NCI-H2196 treated with DMSO at 0.1 percent for 48 hours (cell line): Measurements from ENCODE around the gene FBXL4.

Experiments
- DNase-seq: peaks from one replicate; lab custom pipeline; 2025; ENCODE audit not compliant: unreplicated experiment; lab: John Stamatoyannopoulos, UW

The FBXL4 gene

DNA sequence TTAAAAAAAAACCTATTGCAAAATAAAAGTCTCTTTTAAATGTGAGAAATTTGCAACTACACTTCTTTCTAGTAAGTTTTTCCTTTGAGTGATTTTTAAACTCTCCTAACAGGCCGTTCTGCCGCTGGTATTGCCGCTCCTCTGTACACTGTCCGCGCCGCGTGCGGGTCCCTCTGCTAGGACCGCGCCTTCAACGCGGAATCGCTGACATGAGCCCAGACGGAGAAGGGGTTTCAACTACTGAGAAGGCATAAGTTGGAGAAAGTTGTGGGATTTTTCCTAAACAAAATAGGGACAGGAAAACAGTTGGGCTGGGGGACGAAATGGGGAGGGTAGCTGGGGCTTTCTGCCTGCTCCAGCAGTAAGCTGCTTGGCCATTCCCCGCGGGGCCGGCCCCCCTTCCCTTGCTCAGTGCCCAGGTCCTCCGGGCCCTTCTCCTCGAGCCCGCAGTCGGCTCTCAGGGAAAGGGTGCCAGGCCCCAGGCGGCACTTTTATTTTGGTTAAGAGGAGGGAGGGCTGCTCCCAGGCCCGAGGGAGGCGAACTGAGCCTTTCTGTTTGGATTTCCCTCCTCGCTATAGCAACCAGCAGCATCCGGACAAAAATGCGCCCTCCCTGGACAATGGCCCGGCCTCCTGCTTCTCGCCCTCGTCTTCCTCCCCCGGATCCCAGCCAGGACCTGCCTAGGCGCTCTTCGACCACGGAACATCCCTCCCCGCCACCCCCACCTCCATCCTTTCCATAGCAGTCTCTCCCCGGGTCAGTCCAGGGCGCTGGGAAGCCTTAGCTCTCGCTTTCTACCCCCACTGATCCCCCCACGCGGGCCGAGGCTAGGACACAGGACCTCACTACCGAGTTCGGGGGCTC is 120.2 kb downstream of the FBXL4 start:
- DNase-seq = no peak

DNA sequence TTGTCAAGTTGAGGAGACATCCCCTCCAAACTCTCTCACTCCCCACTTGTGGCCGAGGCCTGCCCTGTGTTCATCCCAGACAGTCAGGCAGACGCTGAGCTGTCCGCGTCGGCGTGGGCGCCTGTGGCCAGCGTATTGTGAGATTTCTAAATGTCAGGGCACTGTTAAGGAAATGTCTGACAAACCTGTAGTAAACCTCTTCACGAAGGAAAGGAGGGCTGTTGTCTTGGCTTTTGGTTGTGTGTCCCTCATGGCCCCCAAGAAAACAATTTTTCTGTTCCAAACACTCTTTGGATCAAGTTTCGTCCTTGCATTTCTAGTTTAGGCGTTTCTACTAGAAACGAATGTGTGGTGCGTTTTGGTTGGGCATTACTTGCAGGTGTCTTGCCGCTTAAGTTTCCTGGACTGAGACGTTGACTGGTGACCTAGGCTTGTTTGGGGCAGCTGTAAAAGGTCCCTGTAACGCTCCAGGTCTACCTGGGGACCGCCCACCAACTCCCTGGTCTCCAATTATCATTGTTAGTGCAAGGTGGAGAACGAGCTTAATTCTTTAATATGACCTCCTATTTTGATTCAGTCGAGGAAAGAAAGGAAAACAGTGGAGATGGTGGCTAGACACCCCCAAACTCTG is 122.0 kb downstream of the FBXL4 start:
- no peak for DNase-seq

DNA sequence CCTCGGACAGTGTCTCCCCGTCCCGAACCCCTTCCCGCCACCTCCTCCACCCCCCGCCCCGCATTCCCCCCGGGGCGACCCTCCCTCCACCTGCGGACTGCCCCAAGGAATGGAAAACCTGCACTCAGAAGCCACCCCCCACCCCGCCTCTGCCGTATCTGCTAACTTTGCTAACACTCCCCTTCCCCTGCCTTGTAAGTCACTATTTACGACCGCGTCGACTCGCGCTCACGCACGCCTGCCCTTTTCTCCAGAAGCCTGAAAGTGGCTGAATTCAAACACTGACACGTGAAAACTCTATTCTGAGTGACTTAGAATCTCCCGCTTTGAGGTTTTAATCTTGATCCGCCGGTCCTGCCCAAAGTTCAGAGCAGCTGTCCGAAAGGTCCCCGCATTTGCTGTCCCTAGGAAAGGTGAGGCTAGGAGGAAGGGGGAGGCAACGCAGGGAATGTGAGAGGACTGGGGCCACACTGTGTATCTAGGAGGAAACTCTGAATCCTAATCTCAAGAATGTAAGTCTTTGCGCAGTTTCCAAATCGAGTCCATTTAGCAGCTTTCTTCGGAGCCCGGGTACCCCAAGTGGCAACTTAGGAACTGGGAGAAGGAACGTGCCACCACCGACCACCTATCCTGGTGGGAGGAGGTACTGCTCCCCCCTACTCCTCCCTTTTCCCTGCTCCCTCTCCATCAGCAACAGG is 122.7 kb downstream of the FBXL4 start:
- no peak for DNase-seq

DNA sequence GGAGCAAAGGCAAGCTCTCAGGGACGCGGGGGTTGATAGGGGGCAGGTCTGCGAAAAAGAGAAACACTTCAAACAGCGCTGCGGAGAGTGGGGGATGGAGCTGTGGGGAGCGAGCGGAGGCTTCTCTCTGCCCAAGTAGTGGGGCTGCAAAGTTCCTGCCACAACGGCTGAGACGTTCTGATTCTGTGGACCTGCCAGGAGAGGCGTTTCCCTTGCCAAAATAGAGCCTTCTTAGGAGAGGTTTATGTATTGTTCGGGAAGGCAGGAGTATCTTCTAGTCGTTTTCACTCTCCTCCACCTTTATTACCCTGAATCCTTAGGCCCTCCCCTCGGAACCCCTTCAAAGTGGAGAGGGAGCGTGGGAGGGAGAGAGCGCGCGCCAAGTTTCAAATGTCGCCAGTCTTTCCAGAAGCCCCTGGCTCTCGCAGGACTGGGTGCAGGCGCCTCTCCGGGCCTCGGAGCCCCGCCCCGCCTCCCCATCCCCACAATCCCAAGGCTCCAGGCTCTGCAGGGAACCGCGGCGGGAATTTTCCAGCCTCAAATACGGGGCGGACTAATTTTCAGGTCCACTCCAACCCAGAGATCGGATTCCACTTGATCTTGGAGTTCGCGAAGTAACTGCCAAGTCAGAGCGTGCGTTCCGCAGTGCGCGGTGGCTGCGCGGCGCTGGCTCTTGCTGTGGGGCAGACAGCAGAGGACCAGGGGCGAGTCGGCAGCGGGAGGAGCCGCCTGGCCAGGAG is 123.4 kb downstream of the FBXL4 start:
- DNase-seq = no peak

DNA sequence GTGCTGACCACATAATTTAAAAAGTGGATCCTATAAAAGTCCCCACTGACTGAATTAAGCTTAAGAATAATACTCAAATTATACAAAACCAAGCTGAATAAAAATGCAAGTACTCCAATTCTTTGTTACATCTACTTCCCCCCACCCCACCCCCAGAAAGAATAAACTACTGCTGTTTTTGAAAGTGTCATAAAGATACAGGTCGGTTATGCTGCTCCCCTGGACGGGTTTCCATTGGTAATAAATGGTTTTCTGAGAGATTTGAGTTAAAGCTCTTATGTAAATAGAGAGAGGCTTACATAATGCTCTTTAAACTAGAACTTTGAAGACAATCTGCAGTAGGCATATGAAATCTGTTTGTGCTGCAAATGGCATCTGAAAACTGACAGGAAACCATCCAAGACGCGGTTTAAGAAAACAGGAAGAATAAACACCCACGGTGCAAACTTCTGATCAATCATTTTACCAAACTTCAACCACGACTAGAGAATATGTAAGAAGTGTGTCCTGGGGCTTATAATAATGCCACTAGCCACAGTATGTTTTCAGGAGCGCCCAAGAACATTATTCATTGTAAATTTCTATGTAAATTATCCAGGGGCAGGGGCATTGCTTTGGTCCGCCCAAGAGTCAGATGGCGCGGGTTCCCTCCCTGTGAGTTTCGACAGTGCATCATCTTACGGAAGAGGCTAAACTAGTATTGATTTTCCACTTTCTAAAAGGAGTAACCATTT is 124.2 kb downstream of the FBXL4 start:
- no peak for DNase-seq

DNA sequence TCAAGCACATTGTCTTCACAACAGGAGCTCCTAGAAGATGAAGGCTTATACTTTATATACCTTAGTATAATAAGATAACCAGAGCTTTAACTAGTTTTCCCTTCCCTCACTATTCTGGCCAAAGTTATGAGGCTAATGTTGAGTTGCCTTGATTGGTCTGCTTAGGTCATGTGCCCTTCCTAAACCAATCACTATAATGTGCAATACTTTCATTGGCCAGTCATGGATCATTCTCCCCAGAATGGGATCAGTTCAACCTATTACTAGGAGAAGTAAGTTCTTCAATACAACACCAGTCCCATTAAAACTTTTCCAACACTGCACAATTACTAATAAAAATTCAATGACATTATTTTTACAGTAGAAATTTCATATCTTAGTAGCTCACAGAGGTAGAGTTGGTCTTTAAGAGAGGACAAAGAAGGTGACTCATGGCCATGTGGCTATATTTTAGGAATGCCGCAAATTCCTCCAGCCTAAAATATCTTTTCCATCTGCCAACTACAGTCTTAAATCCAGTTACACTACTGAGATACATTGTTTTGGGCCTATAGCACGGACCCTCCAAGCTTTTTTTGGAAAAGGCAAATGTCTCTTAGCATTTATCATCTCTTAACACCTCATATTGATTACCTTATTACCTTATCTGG is 125.9 kb downstream of the FBXL4 start:
- no peak for DNase-seq
